ENCODE results near the gene CDK18.

Gene CDK18

GRCh38 chr1:205575294-205575885 lies 70.9 kb downstream of the CDK18 start:
- no peak for DNase-seq

GRCh38 chr1:205576011-205576410 lies 71.5 kb downstream of the CDK18 start:
- no peak for DNase-seq

DNA sequence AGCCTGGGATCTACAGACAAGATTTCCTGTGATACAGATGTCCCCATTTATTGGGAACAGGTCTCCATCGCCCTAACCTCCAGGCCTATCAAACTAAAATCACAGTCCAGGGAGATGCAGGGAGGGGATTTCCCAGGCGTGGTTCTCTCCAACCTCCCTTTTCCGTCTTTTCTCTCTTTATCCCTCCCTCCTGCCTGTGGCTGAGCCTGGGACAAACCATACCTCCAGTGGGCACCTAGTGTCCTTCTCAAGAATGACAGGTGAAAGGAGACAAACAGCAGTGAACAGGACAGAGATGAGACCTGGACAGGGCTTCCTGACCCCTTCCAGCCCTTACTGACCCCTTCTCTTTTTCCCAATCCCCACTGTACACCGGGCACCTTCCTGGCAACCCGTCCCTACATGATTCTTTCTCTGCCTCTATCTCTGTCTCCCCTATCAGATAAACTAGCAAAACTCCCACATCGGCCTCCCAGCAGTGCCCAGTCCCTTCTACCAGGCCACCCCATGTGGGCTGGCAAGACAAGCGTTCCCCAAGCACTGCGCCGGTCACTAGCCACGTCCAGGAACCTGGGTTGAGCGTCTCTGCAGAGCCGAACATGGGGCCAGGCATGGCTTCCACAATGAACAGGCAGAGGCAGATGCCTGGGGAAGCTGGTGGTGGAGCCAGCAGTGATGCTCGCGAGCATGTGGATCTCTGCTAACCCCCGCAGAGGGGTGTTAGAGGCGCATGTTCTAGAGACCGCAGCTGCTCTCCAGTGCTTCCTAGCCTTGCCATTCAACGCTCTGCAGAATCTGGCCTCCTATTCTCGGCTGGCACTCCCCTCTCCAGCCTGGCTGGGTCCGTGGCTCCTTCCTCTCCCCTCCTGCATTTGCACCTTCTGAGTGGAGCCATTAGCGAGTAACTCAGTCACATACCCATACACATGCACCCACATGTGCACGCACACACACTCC lies 72.6 kb downstream of the CDK18 start:
- no peak for DNase-seq

DNA sequence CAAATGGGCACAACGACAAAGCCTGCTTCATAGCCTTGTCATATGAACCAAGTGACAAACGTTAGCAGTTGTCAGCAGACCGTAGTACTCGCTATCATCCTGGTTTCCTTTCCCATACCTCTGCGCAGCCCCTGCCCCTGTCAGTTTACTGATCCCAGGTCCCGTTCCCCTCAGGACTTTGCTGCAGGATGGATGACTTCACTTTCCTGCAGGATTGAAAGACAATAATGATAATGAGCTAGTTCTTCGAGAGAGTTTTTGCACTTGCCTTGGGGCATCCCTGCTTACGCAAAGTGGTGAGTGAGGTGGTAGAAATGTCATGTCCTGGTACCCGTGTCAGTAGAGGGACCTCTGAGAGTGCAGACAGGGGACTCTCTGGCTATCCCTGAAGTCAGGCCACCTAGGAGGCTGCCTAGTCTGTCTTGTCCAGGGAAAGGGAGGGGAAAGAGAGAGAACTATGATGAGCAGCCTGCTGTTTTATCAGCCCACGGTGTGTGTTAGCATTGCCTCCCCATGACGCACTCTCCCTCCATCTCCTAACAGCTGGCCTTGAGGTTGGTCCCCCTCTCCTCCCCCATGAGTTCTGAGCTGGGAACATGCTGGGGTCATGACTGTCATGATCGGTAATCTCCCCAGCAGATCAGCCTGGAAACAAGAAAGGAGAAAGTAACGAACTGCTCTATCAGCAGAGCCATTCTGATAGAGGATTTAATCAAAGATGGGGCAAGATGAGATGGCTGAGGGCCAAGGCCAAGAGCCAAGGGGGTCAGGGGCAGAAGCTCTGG lies 73.6 kb downstream of the CDK18 start:
- peak; percentile 77 for DNase-seq

GRCh38 chr1:205578780-205579571 lies 74.5 kb downstream of the CDK18 start:
- DNase-seq, result no peak

DNA sequence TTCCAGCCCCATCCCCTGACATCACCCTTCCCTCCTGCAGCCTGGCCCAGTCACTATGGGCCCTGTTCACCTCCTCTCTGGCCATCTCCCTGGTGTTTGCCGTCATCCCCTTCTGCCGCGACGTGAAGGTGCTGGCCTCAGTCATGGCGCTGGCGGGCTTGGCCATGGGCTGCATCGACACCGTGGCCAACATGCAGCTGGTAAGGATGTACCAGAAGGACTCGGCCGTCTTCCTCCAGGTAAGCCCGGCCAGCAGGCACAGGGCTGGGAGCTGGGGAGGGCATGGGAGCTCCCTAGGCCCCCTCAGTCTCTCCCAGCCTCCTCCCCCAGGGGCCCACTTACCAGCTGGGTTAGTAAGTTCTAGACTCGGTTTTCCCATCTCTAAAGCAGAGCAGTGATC lies 75.2 kb downstream of the CDK18 start:
- no peak for DNase-seq

DNA sequence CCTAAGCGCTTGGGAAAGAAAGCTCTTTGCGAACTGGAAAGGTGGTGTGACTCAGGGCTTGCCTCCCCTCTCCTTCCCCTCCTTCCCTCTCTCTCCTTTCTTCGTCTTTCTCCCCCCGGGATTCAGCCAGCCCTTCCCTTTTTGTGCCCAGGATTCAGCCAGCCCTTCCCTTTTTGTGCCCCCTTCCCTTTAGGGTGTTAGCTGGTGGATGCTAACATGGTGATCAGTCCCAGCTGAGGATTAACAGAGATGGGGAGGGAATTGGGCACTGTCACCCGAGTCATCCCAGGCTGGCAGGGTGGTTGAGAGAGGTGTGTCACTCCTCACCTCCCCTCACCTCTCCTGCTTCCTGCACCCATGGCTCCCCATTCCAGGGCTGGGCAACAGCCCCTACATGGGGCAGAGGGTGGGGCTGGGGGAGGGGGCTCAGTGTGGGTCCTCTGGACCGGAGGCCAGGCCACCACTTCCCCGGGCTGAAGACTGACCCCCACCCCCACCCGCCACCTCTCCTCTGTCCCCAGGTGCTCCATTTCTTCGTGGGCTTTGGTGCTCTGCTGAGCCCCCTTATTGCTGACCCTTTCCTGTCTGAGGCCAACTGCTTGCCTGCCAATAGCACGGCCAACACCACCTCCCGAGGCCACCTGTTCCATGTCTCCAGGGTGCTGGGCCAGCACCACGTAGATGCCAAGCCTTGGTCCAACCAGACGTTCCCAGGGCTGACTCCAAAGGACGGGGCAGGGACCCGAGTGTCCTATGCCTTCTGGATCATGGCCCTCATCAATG lies 75.9 kb downstream of the CDK18 start:
- DNase-seq, result no peak

- DNase-seq, result no peak
Measured at GRCh38 chr1:205580923-205581180, 76.4 kb downstream of the CDK18 start.

- DNase-seq, result no peak
Measured at GRCh38 chr1:205581321-205581980, 77.0 kb downstream of the CDK18 start.

GRCh38 chr1:205582046-205582445 lies 77.6 kb downstream of the CDK18 start:
- no peak for DNase-seq

All from NCI-H82 (cell line).